ENCODE results near the gene MAGIX. TPM values are rescaled to one million over a fixed set of nuclear protein-coding genes. Genes with fewer than 3 reads are reported as not detected.
"Not testable (repeated sequence)": the region's sequence is repeated elsewhere in the genome, so short reads cannot be mapped to it uniquely, and the experiment has no call there.

MAGIX gene
- total RNA-seq, 1 donor from 2014 or later, result 1.6 TPM

DNA sequence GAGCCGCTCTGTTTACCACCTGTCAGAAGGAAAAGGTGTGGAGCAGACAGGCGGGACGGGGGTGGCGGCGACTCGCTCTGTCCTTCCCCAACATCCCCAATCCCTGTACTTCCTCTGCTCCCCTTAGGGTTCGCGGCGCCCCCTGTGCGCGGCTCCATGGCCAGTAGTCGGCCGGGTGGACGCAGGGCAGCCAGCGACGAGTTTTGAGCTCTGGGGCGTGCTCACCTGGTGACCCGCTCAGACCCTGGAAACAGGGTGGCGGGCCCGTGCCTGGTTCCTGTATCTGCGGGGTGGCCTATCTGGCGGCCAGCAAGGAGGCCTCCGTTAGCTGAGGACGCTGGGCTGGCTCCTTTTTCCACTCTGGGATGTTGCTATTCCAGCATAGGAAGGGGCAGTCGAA, 5.4 kb upstream of the MAGIX start:
- no peak for DNase-seq (ENCODE audit: low spot score)

DNA sequence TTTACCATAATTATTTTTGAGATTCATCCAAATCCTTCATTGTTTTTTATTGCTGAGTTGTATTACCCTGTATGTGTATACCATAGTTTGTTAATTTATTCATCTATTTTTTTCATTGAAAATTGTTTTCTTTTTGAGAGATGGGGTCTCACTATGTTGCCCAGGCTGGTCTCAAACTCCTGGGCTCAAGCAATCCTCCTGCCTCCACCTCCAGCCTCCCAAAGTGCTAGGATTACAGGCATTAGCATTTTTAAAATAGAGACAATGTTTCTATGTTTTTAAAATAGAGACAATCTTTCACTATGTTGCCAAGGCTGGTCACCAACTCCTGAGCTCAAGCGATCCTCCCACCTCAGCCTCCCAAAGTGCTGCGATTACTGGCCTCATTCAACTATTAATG, 1.6 kb upstream of the MAGIX start:
- DNase-seq (ENCODE audit: low spot score), result no peak

DNA sequence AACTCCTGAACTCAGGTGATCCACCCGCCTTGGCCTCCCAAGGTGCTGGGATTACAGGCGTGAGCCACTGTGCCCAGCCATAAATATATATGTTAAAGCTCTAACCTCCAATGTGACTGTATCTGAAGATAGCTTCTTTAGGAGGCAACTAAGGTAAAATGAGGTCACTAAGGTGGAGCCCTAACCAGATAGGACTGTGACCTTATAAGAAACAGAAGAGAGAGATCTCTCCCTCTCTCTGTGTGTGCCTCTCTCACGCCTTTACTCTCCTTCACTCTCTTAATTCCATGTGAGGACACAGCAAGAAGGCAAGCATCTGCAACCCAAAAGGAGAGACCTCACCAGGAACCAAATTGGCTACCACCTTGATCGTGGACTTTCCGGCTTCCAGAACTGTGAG, 926 bp upstream of the MAGIX start:
- no peak for DNase-seq (ENCODE audit: low spot score)

DNA sequence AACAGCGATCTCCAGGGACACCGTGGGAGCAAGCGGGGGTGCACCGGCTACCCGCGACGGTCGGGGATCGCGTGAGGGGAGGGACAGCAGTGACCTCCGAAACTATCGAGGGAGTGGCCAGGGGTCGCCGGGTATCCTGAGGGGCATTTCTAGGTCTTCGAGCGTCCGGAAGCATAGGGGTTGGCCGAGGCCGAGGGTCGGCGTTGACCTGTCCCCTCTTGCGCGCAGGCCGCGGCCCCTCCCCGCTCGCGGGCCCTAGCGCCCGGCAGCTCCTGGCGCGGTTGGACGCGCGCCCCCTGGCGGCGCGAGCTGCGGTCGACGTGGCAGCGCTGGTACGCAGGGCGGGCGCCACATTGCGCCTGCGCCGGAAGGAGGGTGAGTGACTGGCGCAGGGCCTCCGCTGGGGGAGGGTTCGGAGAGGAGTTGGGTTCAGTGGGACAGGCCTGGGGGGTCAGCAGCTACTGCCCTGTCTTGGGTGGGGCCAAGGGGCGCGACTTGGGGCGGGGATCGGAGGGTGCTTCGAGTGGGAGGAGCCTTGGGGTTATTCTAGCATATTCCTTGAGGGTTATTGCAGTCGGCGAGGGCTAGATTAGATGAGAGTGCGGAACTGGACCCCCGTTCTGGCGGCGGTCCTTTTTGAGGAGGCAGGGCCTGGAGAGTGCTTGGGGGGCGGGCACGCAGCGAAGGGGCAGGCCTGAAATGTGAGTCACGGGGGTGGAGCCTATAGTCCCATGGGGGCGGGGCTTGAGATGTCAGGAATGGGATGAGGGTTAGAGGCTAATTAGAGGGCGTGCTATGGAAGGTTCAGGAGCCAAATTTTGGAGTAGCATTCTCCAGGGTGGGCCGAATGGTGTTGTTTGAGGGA, 1.2 kb downstream of the MAGIX start:
- peak; percentile 94 for DNase-seq (ENCODE audit: low spot score)

DNA sequence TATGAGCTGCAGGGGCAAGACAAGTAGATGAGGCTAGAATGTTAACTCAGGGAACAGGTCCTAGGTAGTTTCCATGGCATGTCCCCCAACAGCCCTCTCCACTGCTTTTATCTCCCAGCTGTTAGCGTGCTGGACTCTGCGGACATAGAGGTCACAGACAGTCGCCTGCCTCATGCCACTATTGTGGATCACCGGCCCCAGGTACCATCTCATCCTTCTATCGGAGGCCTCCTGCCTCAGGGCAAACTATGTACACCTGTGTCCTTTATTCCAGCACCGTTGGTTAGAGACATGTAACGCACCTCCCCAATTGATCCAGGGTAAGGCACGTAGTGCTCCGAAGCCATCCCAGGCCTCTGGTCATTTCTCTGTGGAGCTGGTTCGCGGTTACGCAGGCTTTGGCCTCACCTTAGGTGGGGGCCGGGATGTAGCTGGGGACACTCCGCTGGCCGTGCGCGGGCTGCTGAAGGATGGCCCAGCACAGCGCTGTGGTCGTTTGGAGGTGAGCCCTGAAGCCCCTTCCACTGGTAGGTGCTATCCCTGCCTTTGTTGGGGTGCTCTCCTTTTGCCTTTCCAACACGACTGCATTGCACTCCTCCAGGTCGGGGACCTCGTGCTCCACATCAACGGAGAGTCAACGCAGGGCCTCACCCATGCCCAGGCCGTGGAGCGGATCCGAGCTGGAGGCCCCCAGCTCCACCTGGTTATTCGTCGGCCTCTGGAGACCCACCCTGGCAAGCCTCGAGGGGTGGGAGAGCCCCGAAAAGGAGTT, 2.2 kb downstream of the MAGIX start:
- no peak for DNase-seq (ENCODE audit: low spot score)

DNA sequence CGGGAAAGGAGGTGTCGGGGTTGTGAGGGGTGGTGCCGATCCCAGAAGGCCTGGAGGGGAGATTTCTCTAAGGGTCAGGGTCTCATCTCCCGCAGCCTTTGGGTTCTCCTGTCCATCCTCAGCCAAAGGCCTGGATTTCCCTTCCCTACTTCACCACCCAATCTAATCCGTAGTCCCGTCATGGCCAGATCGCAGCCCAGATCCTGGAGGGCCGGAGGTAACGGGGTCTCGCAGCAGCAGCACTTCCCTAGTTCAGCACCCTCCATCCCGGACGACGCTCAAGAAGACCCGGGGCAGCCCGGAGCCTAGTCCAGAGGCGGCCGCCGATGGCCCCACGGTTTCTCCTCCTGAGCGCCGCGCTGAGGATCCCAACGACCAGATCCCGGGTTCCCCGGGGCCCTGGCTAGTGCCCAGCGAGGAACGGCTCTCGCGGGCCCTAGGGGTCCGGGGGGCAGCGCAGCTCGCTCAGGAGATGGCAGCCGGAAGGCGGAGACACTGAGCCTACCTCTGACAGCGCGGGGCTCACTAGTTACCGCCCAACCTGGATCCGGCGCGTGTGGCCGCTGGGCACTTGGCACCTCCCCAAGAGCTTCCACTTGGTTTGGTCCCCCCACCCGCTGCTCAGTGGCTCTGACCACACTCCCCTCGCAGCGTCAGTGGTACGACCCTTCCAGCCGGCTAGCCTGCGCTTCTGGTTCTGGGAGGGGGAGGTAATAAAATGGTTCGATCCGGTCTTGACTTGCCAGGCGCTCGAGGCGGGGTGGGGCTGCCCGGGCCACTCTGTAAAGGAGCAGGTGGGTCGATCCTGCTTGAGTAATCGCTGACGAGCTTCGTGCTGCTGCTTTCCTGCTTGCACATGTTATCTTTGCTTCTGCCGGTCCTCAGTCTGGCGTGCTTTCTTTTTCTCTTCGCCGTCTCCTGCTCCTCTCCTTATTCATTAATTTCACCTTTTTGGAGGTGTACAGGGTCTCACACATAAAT, 3.6 kb downstream of the MAGIX start:
- no peak for DNase-seq (ENCODE audit: low spot score)

DNA sequence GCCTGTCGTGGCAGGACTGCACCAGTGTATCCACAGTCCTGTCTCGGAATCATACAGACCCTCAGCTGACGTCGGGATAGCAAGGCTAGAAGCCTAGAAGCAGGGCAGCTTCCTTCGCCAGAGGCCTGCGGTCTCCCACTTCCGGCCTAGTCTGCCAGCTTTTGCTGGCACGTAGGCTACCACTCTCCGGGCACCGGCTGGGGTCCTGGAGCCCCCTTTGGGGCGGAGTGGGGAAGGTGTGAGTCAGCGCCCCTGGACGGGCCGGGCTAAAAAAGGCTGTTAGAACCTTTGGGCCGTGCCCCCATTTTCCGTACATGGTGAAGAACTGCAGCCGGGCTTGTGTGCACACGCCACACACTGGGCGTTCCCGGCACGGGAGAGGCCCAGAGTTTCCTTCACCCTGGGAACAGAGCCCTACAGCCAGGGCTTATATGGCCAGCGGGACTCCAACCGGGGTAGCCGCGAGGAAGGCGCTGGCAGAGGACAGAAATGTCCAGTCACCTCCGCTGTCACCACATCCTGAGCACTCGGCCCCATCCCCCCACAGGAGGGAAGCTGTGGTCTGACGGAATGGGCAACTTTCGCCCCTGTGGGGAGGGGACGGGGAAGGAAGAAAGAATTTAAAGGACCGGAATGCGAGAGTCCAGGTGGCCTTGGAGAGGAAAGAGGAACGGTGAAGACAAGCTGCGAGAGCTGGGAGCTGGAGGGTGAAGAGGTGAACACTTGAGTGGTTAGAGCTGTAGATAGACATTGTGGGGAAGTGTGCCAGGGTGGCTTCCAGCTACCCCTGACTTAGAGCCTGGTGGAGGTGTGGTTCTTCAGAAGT, 4.6 kb downstream of the MAGIX start:
- DNase-seq (ENCODE audit: low spot score), result no peak

DNA sequence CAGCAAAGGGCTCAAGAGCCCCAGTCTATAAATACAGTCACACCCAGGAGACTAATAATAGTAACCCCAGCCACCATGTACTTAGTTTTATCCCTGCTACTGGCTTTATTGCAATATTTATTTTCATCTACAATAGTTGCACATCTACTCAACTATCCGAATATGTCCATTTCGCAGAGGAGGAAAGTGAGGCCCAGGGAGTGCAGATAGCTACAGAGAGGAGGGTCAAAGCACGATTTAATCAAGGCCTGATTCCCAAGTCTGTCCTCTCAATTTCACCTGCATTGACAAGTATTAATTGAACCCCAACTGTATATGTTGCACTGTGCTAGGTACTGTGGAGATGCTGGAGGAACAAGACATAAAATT, 5.2 kb downstream of the MAGIX start:
- DNase-seq (ENCODE audit: low spot score), result no peak

DNA sequence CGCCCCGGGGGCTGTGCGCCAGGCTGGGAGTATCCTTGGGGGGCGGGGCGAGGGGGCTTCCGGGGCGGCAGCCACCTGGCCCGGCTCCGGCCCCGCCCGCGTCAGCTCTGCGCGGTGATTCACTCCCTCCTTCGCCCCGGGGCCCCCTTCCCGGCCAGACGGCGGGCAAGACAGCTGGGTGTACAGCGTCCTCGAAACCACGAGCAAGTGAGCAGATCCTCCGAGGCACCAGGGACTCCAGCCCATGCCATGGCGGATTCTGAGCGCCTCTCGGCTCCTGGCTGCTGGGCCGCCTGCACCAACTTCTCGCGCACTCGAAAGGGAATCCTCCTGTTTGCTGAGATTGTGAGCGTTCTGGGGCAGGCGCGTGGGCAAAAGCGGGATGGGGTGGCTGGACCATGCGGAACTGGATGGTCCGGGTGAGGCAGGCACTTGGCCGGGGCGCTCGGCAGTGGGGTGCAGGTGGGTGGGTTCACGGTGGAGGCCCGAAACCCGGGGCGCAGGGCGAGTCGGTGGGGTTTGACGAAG, 9.3 kb downstream of the MAGIX start, which contains the start of gene PLP2:
TSS of gene PLP2 (plus strand) at position 147 of the 528 bp plus-strand sequence. CDS start at position 250, 103 bp downstream.
- no peak for DNase-seq (ENCODE audit: low spot score)

DNA sequence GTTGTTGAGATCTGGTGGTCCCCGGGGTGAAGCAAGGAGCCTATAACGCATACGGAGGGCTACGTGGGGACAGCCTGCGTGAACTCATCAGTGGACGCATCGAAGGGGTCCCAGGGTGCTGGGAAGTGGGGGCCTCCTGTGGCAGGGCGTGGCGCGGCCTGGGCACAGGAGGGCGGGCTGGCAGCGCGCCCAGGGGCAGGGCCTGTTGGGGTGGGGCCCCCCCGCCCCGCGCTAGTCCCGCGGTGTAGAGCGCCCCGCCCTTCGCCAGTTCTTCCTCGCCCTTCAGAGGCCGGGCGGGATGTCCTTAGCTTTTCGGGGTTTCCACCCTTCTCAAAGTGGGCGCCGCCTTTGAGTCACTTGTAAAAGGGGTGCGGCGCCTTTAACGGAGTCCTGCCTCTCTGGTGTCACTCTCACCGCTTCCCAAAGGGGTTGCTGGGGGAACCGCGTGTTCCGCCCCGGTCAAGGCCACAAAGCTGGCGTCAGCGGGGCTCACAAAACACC, 9.8 kb downstream of the MAGIX start:
- no peak for DNase-seq (ENCODE audit: low spot score)

DNA sequence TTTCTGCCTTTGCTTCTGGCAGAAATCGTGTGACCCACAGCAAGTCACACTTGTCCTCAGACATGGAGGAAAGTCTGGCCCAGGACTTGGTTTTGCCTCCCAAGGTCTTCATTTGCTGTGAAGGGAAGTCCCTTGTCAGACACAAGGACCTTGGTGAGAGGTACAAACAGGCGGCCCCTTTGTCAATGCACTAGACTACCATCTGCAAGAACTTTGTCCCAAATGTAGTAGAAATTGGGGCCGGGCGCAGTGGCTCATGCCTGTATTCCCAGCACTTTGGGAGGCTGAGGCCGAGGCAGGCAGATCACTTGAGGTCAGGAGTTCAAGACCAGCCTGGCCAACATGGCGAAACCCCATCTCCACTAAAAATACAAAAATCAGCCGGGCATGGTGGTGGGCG, 11.0 kb downstream of the MAGIX start:
- DNase-seq (ENCODE audit: low spot score), result not testable (repeated sequence)

DNA sequence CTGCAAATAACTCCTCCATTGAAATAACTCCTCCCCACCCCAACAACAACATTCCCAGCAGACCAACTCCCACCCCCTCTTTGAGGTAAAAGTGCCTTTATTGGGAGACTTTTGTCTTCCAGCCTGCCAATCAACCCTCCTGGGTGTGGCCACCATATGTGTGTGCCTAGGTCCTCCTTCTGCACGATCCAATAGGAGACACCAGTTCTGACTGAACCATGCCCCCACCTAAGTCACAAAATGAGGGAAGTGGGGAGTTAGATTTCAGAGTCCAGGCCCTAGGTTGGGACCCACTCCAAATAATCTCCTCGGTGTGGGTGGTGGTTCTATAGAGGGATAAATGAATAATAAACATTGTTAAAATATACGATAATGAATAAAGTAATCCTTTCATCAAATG, 12.2 kb downstream of the MAGIX start:
- DNase-seq (ENCODE audit: low spot score), result no peak

DNA sequence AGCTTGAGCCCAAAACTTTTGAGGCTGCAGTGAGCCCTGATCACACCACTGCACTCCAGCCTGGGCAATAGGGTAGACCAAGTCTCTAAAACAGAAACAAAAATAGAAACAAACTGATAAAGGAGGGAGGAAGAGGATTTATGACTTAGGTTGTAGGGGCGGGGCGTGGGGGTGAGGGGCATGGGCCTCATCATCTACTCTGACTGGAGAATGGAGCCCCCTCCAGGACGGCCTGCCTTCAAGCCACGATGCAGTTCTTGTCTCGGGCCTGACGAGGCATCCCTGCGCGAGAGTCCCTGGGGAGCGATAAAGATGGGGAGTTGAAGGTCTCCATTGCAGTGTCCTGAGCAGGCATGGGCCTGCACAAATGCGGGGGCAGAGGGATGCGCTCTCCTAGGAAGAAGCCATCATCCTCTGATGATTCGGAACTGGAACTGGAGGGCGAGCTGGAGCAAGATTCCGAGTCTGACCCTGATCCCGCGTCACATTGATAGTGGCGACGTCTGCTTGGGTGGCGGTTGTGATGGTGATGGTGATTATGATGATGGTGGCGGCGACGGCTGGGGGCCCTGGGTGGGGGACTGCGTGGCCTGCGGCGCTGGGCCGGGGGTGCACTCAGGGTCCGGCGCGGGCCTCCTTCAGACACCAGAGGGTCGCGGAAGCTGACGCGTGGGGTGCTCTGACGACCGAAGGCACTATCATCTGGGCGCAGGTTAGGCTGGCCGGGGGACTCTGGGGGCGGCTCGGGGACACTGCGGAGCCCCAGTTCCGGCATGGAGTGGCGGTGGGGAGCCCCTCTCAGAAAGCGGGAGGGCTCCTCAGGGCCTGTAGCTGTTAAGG, 13.1 kb downstream of the MAGIX start:
- no peak for DNase-seq (ENCODE audit: low spot score)

DNA sequence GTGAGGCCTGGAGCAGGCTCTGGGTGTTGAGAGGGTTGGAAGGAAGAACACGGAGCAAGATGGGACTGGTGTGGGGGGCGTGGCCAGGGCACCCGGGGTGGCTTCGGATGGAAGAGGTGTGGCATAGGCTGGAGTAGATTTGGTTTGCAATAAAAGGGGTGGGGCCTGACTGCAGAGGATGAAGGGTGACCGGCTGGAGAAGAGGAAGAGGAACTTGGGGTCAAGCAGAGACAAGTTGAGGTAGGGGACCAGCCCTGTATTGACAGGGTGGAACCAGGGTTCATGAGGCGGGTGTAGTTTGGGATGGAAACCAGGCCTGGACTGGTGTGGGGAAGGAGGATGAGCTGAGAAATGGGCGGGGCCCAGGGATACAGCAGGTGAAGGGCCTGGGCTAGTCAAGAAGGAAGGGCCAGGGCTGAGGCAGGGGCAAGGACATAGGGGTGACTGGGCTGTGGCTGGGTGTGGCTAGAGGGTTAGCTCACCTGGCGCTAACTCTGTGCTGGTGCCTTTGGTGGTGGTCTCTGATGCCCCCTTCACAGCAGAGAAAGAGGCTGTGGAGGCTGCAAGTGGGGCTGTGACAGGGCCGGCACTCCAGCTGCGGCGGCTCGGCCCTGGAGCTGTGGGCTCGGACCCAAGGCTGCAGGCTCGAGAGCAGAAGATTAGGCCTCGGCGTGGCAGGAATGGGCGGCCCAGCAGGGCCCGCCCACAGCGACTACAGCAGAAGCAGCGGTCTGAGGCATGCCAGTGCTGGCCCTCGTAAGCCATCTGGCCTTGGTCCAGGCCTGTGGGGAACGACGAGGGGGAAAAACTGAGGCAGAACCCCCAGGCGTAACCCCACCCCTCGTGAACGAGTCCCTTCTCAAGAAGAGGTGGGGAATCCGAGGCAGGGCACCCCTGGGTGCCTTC, 14.1 kb downstream of the MAGIX start:
- DNase-seq (ENCODE audit: low spot score), result no peak

DNA sequence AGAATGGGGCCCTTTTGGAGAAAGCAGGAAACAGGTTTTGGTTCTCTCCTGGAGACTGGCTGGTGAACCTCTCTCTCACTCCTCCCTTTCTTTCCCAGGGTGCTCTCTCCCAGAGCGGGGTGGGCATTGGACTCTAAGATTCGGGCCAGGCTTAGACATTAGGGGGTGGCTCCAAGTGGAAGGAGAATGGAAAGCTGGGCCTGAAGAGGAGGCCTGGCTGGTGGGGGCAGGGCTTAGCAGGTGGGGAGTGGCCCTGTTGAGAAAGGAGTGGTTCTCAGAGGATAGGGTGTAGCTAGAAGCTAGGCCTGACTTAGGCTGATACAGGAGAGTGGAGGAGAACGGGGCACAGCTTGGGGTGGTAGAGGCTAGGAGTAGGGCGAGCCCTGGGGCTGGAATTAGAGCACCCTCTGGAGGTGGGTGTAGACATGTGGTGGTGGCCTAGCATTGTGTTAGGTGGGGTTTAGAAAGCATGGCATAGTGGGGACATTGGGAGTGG, 14.8 kb downstream of the MAGIX start:
- no peak for DNase-seq (ENCODE audit: low spot score)

DNA sequence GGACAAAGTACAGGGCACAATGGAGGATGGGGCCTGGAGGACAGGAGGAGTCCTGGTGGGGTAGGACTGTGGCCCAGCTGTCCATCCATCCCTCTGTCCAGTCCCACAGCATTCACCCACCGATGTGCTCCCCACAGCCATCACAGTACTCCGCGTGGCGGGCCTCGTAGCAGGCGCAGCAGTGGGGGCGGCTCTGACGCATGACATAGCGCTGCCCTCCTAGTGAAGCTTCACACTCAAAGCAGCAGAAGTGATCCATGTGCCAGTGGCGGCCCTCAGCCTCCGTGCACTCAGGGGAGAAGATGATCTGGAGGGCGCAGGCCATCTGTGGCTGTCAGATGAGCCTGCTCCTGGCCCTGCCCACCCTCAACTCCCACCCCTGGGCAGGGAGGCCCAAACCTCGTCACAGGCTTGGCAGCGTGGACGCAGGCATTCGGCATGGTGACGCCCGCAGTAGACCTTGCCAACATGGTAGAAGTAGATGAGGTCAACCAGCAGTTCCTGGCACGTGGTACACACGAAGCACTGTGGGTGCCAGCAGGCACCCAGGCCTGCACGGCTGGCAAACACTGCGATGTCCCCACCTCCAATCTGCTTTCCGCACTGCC, 15.4 kb downstream of the MAGIX start:
- DNase-seq (ENCODE audit: low spot score), result no peak

DNA sequence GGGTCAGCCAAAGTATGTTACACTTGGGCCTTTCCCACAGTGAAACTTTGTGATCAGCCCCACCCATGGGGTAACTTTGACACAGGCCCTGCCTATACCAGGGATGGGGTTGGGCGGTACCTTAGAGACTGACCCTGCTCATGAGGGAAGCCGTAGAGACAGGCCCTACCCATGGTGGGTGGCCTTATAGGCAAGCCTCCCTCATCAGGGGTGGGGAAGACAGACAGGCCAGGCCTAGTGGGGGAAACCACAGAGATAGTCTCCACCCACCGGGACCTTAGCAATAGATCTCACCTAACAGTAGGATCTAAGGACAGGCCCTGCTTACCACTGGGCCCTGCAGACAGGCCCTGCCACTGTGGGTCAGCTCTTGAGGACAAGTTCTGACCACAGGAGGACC, 16.0 kb downstream of the MAGIX start:
- no peak for DNase-seq (ENCODE audit: low spot score)
